ENCODE data around the gene IL13. TPM values are rescaled to one million over a fixed set of nuclear protein-coding genes. Genes with fewer than 3 reads are reported as not detected.

The IL13 gene
- total RNA-seq, 2 experiments from 2014 or later: not detected

DNA sequence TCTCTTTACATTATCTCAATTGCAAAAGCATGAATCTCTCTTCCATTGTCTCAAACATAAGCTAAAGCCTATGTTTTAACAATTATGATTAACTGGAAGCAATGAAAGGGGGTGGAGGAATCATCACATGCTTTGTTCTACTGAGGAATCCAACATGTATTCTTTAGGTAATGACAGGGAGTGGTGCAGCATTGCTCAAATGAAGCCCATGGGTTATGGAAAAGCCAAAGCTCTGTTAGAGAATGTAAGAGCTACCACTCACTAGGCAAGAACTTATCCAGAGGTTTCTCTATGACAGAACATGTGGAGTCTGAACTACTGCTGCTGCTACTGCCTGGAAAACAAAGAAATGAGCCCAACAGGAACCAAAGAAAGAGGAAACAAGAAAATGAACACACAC lies 50.7 kb downstream of the IL13 start:
- CTCF ChIA-PET (ENCODE audit: unreplicated experiment): interaction anchor here (0.5 kb wide), 1 partner anchor 375 kb away, joined by 3 read pairs; no protein-coding TSS in a partner anchor
- no peaks in the 10 kb centered on the region for H3K79me2 ChIP-seq (ENCODE audit: insufficient read depth, low read depth, low read length)
- H3K36me3 ChIP-seq (ENCODE audit: insufficient read depth, low read length): no peaks in the 10 kb centered on the region
- no peak overlapping the region for H3K4me2 ChIP-seq (ENCODE audit: low read length)
- no peak overlapping the region for H2AFZ ChIP-seq (ENCODE audit: low read length)
- H3K4me3 ChIP-seq (ENCODE audit: low read depth, low read length, poor library complexity, severe bottlenecking): no peak overlapping the region
- H3K9me3 ChIP-seq (ENCODE audit: low read length): no peaks in the 10 kb centered on the region
- H4K20me1 ChIP-seq (ENCODE audit: insufficient read depth, low read length): no peaks in the 10 kb centered on the region
- H3K4me1 ChIP-seq (ENCODE audit: insufficient read depth, low read length, poor library complexity, severe bottlenecking): no peaks in the 10 kb centered on the region
- intact Hi-C loops (cut with micrococcal nuclease; ENCODE audit: unreplicated experiment): no loop called here
- DNase-seq (ENCODE audit: low spot score): no peak
- no peaks in the 10 kb centered on the region for H3K9me2 ChIP-seq (ENCODE audit: insufficient read depth, low read length)
- POLR2A ChIA-PET: interaction anchor here (0.6 to 1.4 kb wide), 4 partner anchors 9 to 29 kb away, joined by 3 to 5 read pairs (median 4); partner anchors contain the start of gene KIF3A
- no peak overlapping the region for H3K27ac ChIP-seq (ENCODE audit: low read depth, low read length, poor library complexity, severe bottlenecking)
- BruUV-seq (replicated peaks): no TSS peak
- TF ChIP-seq, protein P1, sequence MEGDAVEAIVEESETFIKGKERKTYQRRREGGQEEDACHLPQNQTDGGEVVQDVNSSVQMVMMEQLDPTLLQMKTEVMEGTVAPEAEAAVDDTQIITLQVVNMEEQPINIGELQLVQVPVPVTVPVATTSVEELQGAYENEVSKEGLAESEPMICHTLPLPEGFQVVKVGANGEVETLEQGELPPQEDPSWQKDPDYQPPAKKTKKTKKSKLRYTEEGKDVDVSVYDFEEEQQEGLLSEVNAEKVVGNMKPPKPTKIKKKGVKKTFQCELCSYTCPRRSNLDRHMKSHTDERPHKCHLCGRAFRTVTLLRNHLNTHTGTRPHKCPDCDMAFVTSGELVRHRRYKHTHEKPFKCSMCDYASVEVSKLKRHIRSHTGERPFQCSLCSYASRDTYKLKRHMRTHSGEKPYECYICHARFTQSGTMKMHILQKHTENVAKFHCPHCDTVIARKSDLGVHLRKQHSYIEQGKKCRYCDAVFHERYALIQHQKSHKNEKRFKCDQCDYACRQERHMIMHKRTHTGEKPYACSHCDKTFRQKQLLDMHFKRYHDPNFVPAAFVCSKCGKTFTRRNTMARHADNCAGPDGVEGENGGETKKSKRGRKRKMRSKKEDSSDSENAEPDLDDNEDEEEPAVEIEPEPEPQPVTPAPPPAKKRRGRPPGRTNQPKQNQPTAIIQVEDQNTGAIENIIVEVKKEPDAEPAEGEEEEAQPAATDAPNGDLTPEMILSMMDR (conservative IDR thresholded peaks at IDR 0.05; ENCODE audit: low read length): no peak
- TF ChIP-seq EZH2phosphoT487 (IDR thresholded peaks at IDR 0.05; ENCODE audit: borderline replicate concordance, low read depth, low read length): no peak

Other genes with a start within 250 kb of the IL13 start
- gene IRF1, start 167.4 kb upstream of the IL13 start, total RNA-seq (2014; rRNA removed; shearing (Covaris generic)): 25.9 and 39.4 TPM in 2 replicates
- 24.8 and 32.3 TPM in 2 replicates for gene IRF1, start 167.4 kb upstream of the IL13 start, total RNA-seq (2022)
- gene IL5, start 114.7 kb upstream of the IL13 start, total RNA-seq (2014; rRNA removed; shearing (Covaris generic)): not detected in 2 replicates
- not detected in 2 replicates for gene IL5, start 114.7 kb upstream of the IL13 start, total RNA-seq (2022)
- 24.0 and 34.1 TPM in 2 replicates for gene RAD50, start 101.2 kb upstream of the IL13 start, total RNA-seq (2014; rRNA removed; shearing (Covaris generic))
- 59.8 and 70.0 TPM in 2 replicates for gene RAD50, start 101.2 kb upstream of the IL13 start, total RNA-seq (2022)
- gene IL4, start 15.8 kb downstream of the IL13 start, total RNA-seq (2014; rRNA removed; shearing (Covaris generic)): not detected in 2 replicates
- gene IL4, start 15.8 kb downstream of the IL13 start, total RNA-seq (2022): not detected in 2 replicates
- gene KIF3A, start 79.4 kb downstream of the IL13 start, total RNA-seq (2014; rRNA removed; shearing (Covaris generic)): 6.7 and 8.7 TPM in 2 replicates
- 14.2 and 17.0 TPM in 2 replicates for gene KIF3A, start 79.4 kb downstream of the IL13 start, total RNA-seq (2022)
- not detected in 2 replicates for gene CCNI2, start 89.3 kb downstream of the IL13 start, total RNA-seq (2014; rRNA removed; shearing (Covaris generic))
- gene CCNI2, start 89.3 kb downstream of the IL13 start, total RNA-seq (2022): not detected in 2 replicates
- 10.6 and 11.8 TPM in 2 replicates for gene SEPTIN8, start 119.1 kb downstream of the IL13 start, total RNA-seq (2014; rRNA removed; shearing (Covaris generic))
- 12.8 and 15.5 TPM in 2 replicates for gene SEPTIN8, start 119.1 kb downstream of the IL13 start, total RNA-seq (2022)
- gene SOWAHA, start 155.1 kb downstream of the IL13 start, total RNA-seq (2014; rRNA removed; shearing (Covaris generic)): not detected in 2 replicates
- gene SOWAHA, start 155.1 kb downstream of the IL13 start, total RNA-seq (2022): not detected in 2 replicates
- 0.36 and 0.60 TPM in 2 replicates for gene SHROOM1, start 172.5 kb downstream of the IL13 start, total RNA-seq (2014; rRNA removed; shearing (Covaris generic))
- gene SHROOM1, start 172.5 kb downstream of the IL13 start, total RNA-seq (2022): 1.8 and 2.4 TPM in 2 replicates
- gene GDF9, start 208.3 kb downstream of the IL13 start, total RNA-seq (2014; rRNA removed; shearing (Covaris generic)): 0.44 and 0.66 TPM in 2 replicates
- gene GDF9, start 208.3 kb downstream of the IL13 start, total RNA-seq (2022): 1.7 and 2.2 TPM in 2 replicates
- 140 and 158 TPM in 2 replicates for gene UQCRQ, start 208.5 kb downstream of the IL13 start, total RNA-seq (2014; rRNA removed; shearing (Covaris generic))
- gene UQCRQ, start 208.5 kb downstream of the IL13 start, total RNA-seq (2022): 274 and 310 TPM in 2 replicates
- gene LEAP2, start 215.5 kb downstream of the IL13 start, total RNA-seq (2014; rRNA removed; shearing (Covaris generic)): 4.4 TPM in 2 replicates
- 5.4 and 5.6 TPM in 2 replicates for gene LEAP2, start 215.5 kb downstream of the IL13 start, total RNA-seq (2022)